Measurements from ENCODE around the gene TBX15.

The TBX15 gene

GRCh38 chr1:118912574-118912973, 75.6 kb downstream of the TBX15 start:
- in situ Hi-C loops (cut with HindIII; ENCODE audit: low pct_ligation_motif_present, low sequenced_read_pairs), result no loop called here
- no peak for TF ChIP-seq CTCF (IDR thresholded peaks at IDR 0.05; ENCODE audit: low read depth, low read length, missing control alignments)
- Histone ChIP-seq H3K36me3 (replicated peaks) (peaks cover 47% of the 10 kb centered on the region), H3K4me3 (ENCODE audit: low read depth, low read length) (no peak overlapping the region), H3K27ac (no peak overlapping the region), H3K27me3 (replicated peaks) (no peaks in the 10 kb centered on the region)
- no peak for DNase-seq

- no peak for DNase-seq
- no peak for TF ChIP-seq CTCF (IDR thresholded peaks at IDR 0.05; ENCODE audit: low read depth, low read length, missing control alignments)
- in situ Hi-C loops (cut with HindIII; ENCODE audit: low pct_ligation_motif_present, low sequenced_read_pairs), result no loop called here
These were observed 76.6 kb downstream of the TBX15 start for GRCh38 chr1:118911571-118911970.

GRCh38 chr1:118907466-118907865, 80.7 kb downstream of the TBX15 start:
- peaks cover 47% of the 10 kb centered on the region for H3K36me3 ChIP-seq (replicated peaks)
- no peaks in the 10 kb centered on the region for H3K27me3 ChIP-seq (replicated peaks)
- no peak overlapping the region for H3K27ac ChIP-seq
- no peak for TF ChIP-seq CTCF (IDR thresholded peaks at IDR 0.05; ENCODE audit: low read depth, low read length, missing control alignments)
- in situ Hi-C loops (cut with HindIII; ENCODE audit: low pct_ligation_motif_present, low sequenced_read_pairs), result no loop called here
- DNase-seq, result no peak
- H3K4me3 ChIP-seq (ENCODE audit: low read depth, low read length), result no peak overlapping the region

More at GRCh38 chr1:118911571-118911970, 76.6 kb downstream of the TBX15 start:
- peaks cover 48% of the 10 kb centered on the region for H3K36me3 ChIP-seq (replicated peaks)
- no peak overlapping the region for H3K4me3 ChIP-seq (ENCODE audit: low read depth, low read length)
- no peaks in the 10 kb centered on the region for H3K27me3 ChIP-seq (replicated peaks)
- no peak overlapping the region for H3K27ac ChIP-seq

GRCh38 chr1:118905671-118906070, 82.5 kb downstream of the TBX15 start:
- no peak for TF ChIP-seq CTCF (IDR thresholded peaks at IDR 0.05; ENCODE audit: low read depth, low read length, missing control alignments)
- H3K27me3 ChIP-seq (replicated peaks), result no peaks in the 10 kb centered on the region
- in situ Hi-C loops (cut with HindIII; ENCODE audit: low pct_ligation_motif_present, low sequenced_read_pairs), result no loop called here
- no peak overlapping the region for H3K27ac ChIP-seq
- no peak overlapping the region for H3K4me3 ChIP-seq (ENCODE audit: low read depth, low read length)
- no peak for DNase-seq
- H3K36me3 ChIP-seq (replicated peaks), result peaks cover 46% of the 10 kb centered on the region

GRCh38 chr1:118905196-118905595, 82.9 kb downstream of the TBX15 start:
- Histone ChIP-seq H3K27me3 (replicated peaks) (no peaks in the 10 kb centered on the region), H3K4me3 (ENCODE audit: low read depth, low read length) (no peak overlapping the region), H3K27ac (no peak overlapping the region), H3K36me3 (replicated peaks) (peaks cover 46% of the 10 kb centered on the region)
- TF ChIP-seq CTCF (IDR thresholded peaks at IDR 0.05; ENCODE audit: low read depth, low read length, missing control alignments), result no peak
- no peak for DNase-seq
- in situ Hi-C loops (cut with HindIII; ENCODE audit: low pct_ligation_motif_present, low sequenced_read_pairs), result no loop called here

GRCh38 chr1:118902711-118903191, 85.4 kb downstream of the TBX15 start:
- no peak overlapping the region for H3K27ac ChIP-seq
- TF ChIP-seq CTCF (IDR thresholded peaks at IDR 0.05; ENCODE audit: low read depth, low read length, missing control alignments), result no peak
- no peaks in the 10 kb centered on the region for H3K27me3 ChIP-seq (replicated peaks)

More at GRCh38 chr1:118902711-118903191, 85.4 kb downstream of the TBX15 start:
- H3K4me3 ChIP-seq (ENCODE audit: low read depth, low read length), result no peak overlapping the region
- in situ Hi-C loops (cut with HindIII; ENCODE audit: low pct_ligation_motif_present, low sequenced_read_pairs), result no loop called here
- peak; percentile 24 for DNase-seq
- peaks cover 49% of the 10 kb centered on the region for H3K36me3 ChIP-seq (replicated peaks)
